Prostate gland (tissue), 2 donors: Measurements from ENCODE around the gene CSNK1A1.

Experiments used
- POLR2A ChIP-seq: fragments of 450-650 bp; IDR thresholded peaks from one replicate; pipeline ENCODE4 v1.6.1; 2016; ENCODE audit warnings: antibody characterized with exemption, mild to moderate bottlenecking
- POLR2AphosphoS5 ChIP-seq: sonication (generic); formaldehyde crosslinking; IDR thresholded peaks from one replicate; pipeline ENCODE4 v1.6.1; 2017; ENCODE audit warnings: antibody characterized with exemption
- TF ChIP-seq, protein P1 (sequence below), 4 experiments: fragments of 200-600 bp in 2 of 4; fragments of 450-650 bp in 2 of 4; sonication (generic) in 2 of 4; IDR thresholded peaks; 1 replicate in 3 of 4; 2 replicates in 1 of 4; pipeline ENCODE4 v1.5.1; 2016 to 2019; ENCODE audit warnings: antibody characterized with exemption in 4 of 4, mild to moderate bottlenecking in 2 of 4, moderate library complexity in 2 of 4

DNA sequence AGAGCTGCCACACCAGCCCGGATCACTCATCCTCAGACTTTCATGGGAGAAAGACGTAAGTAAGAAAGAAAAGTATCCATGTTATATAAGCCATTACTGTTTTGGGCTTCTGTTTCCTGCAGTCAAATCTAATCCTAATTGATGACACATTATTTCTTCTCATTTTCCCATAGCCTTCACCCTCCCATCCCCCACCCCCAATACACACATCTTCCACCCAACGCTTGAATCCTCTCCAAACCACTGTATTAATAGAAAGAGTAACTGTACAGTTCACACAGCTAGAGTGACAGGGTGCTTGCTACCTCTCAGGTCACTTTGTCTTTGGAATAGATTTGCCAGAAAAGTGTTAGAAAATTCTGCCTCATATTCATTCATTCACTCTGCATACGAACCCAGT lies 102.8 kb downstream of the CSNK1A1 start:
- TF ChIP-seq, protein P1, sequence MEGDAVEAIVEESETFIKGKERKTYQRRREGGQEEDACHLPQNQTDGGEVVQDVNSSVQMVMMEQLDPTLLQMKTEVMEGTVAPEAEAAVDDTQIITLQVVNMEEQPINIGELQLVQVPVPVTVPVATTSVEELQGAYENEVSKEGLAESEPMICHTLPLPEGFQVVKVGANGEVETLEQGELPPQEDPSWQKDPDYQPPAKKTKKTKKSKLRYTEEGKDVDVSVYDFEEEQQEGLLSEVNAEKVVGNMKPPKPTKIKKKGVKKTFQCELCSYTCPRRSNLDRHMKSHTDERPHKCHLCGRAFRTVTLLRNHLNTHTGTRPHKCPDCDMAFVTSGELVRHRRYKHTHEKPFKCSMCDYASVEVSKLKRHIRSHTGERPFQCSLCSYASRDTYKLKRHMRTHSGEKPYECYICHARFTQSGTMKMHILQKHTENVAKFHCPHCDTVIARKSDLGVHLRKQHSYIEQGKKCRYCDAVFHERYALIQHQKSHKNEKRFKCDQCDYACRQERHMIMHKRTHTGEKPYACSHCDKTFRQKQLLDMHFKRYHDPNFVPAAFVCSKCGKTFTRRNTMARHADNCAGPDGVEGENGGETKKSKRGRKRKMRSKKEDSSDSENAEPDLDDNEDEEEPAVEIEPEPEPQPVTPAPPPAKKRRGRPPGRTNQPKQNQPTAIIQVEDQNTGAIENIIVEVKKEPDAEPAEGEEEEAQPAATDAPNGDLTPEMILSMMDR (IDR thresholded peaks at IDR 0.05) = no peak
- TF ChIP-seq POLR2A (no peak), POLR2AphosphoS5 (no peak)
